Epithelial cell of proximal tubule (primary cell): ENCODE data around the gene ZNF524. TPM values are rescaled to one million over a fixed set of nuclear protein-coding genes. Genes with fewer than 3 reads are reported as not detected.
"Not testable (repeated sequence)": the region's sequence is repeated elsewhere in the genome, so short reads cannot be mapped to it uniquely, and the experiment has no call there.

ENCODE experiments used
- DNase-seq: peaks from one replicate; pipeline ENCODE4 v3.0.0-alpha.2; 2011; ENCODE audit warnings: low read depth
- H3K4me3 ChIP-seq: 2 replicates; pipeline ENCODE4 v1.5.1; 2011; ENCODE audit warnings: low read depth, mild to moderate bottlenecking, low read length
- total RNA-seq: library from RNA; depleted of rRNA; stranded (reverse); fragments of >200 nt; gene quantifications from 2 replicates; pipeline ENCODE4 v1.2.3, GENCODE V29; 2015
- TF ChIP-seq, protein P1 (sequence below): conservative IDR thresholded peaks from 2 replicates; pipeline ENCODE4 v1.5.1; 2012; ENCODE audit warnings: low read depth, mild to moderate bottlenecking, low read length

Gene ZNF524
- total RNA-seq, 1 donor from 2014 or later = 18.0 TPM

- no peak overlapping the region for H3K4me3 ChIP-seq
- TF ChIP-seq, protein P1, sequence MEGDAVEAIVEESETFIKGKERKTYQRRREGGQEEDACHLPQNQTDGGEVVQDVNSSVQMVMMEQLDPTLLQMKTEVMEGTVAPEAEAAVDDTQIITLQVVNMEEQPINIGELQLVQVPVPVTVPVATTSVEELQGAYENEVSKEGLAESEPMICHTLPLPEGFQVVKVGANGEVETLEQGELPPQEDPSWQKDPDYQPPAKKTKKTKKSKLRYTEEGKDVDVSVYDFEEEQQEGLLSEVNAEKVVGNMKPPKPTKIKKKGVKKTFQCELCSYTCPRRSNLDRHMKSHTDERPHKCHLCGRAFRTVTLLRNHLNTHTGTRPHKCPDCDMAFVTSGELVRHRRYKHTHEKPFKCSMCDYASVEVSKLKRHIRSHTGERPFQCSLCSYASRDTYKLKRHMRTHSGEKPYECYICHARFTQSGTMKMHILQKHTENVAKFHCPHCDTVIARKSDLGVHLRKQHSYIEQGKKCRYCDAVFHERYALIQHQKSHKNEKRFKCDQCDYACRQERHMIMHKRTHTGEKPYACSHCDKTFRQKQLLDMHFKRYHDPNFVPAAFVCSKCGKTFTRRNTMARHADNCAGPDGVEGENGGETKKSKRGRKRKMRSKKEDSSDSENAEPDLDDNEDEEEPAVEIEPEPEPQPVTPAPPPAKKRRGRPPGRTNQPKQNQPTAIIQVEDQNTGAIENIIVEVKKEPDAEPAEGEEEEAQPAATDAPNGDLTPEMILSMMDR = no peak
- DNase-seq = no peak
Observed at GRCh38 chr19:55554741-55555152, 45.3 kb upstream of the ZNF524 start.

GRCh38 chr19:55559684-55560083 lies 40.4 kb upstream of the ZNF524 start:
- no peak for DNase-seq
- TF ChIP-seq, protein P1 = no peak
- H3K4me3 ChIP-seq = no peak overlapping the region

DNA sequence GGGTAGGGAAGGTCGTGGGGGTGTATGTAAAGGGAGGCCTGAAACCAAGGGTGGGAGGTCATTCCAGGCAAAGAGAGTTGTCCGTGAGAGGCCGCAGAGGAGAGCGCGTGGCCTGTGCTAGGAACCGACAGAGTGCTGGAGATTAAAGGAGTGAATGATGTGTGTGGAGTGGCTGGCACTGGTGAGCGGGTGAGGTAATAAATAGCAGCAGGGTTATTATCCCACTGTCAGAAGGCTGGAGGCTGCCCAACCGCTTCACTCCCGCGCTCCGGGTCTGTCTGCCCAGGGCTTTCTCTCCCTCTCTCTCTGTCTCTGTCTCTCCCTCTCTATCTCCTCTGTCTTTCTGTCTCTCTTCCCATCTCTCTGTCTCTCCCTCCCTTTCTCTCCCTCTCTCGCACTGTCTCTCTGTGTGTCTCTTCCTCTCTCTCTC lies 36.8 kb upstream of the ZNF524 start:
- no peak for DNase-seq
- TF ChIP-seq, protein P1 = no peak
- H3K4me3 ChIP-seq = no peak overlapping the region

DNA sequence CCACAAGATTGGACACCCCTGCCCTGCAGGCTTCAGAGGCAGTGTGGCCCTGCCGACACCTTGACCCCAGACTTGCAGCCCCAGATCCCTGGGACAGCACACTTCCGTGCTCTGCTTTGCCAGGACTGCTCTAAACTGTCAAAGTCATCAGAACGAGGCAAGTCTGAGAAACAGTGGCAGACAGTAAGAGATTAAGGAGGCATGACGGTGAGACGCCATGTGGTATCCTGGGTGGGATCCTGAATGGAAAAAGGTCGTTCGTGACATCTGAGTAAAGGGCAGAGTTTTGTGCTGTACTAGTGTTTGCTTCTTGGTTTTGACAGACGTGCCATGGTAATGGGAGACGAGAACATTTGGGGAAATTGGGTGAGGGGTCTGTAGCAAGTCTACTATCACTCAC lies 33.3 kb upstream of the ZNF524 start:
- DNase-seq = no peak
- no peak overlapping the region for H3K4me3 ChIP-seq
- TF ChIP-seq, protein P1 = no peak

DNA sequence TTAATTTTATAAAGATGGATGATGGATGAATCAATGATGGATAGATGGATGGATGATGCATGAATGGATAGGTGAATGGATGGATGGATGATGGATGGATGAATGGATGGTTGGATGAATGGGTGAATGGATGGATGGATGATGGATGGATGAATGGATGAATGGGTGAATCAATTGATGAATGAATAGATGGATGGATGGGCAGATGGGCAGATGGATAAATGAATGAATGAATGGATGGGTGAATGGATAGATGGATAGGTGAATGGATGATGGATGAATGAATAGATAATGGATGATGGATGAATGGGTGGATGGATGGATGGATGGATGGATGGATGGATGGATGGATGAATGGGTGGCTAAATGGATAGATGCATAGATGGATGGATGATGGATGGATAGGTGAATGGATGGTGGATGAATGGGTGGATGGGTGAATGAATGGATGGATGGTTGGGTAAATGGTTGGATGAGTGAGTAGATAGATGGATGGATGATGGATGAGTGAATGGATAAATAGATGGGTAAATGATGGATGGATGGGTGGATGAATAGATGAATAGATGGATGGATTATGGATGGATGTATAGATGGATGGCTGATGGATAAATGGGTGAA lies 32.3 kb upstream of the ZNF524 start:
- TF ChIP-seq, protein P1 = no peak
- no peak for DNase-seq

DNA sequence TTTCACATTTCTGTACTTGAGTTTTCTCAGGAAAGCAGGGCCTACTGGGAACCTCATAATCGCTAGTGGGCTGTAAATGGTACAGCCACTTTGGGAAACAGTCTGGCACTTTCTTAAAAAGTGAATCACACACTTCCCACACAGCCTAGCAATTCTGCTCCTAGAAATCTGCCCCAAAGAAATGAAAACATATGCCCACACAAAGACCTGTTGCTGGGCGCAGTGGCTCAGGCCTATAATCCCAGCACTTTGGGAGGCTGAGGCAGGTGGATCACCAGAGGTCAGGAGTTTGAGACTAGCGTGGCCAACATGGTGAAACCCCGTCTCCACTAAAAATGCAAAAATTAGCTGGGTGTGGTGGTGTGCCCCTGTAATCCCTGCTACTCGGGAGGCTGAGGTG lies 30.6 kb upstream of the ZNF524 start:
- H3K4me3 ChIP-seq, DNase-seq: not testable (repeated sequence)

More for the DNA sequence above, 32.3 kb upstream of the ZNF524 start:
- H3K4me3 ChIP-seq = no peak overlapping the region

DNA sequence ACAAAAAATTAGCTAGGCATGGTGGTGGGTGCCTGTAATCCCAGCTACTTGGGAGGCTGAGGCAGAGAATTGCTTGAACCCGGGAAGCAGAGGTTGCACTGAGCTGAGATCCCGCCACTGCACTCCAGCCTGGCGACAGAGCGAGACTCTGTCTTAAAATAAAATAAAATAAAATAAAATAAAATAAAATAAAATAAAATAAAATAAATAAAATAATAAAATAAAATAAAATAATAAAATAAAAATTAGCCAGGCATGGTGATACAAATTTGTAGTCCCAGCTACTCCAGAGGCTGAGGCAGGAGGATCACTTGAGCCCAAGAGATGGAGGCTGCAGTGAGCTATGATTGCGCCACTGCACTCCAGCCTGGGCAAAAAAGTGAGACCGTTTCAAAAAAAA lies 26.2 kb upstream of the ZNF524 start:
- not testable (repeated sequence) for H3K4me3 ChIP-seq, DNase-seq

DNA sequence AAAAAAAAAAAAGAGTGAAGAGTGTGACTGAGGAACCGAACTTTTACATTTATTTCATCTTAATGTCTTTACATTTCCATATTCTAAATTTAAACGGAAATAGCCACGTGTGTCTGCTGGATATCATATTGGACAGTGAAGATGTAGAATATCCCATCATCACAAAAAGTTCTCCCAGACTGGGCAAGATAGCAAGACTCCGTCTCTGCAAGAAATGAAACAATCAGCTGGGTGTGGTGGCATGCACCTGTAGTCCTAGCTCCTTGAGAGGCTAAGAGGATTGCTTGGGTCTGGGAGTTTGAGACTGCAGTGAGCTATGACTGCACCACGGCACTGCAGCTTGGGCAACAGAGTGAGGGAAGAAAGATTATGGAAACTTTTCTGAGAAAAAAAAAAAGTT lies 23.3 kb upstream of the ZNF524 start:
- TF ChIP-seq, protein P1 = no peak
- H3K4me3 ChIP-seq = no peak overlapping the region
- no peak for DNase-seq
